K562 (cell line): ENCODE measurements around the gene KIF26A.

Experiments
- ATF2 ChIP-seq: sonication (generic); formaldehyde crosslinking; IDR thresholded peaks from 2 replicates; pipeline ENCODE4 v1.8.1; 2022; ENCODE audit warnings: missing genetic modification reagents
- CHD2 ChIP-seq: IDR thresholded peaks from 2 replicates; pipeline ENCODE4 v1.6.1; 2011; ENCODE audit warnings: low read depth, low read length
- CTCF ChIP-seq, 3 experiments: IDR thresholded peaks in 2 of 3; conservative IDR thresholded peaks in 1 of 3; 2 replicates each; pipeline ENCODE4 v1.5.1; 2011 to 2012; ENCODE audit warnings: low read length in 3 of 3, mild to moderate bottlenecking in 3 of 3, control low read depth in 2 of 3, improper control_type of control experiment in 1 of 3, inconsistent platforms in 1 of 3, low read depth in 1 of 3, mixed read lengths in 1 of 3, moderate library complexity in 1 of 3; ENCODE audit not compliant: insufficient read depth in 2 of 3
- DDX20 ChIP-seq: fragments of 450-650 bp; IDR thresholded peaks from 2 replicates; pipeline ENCODE4 v1.6.1; 2016; ENCODE audit warnings: missing genetic modification characterization, low read depth, mild to moderate bottlenecking, missing compliant biosample characterization, moderate library complexity
- EZH2 ChIP-seq: IDR thresholded peaks from 2 replicates; pipeline ENCODE4 v1.6.1; 2012; ENCODE audit warnings: low read depth, mild to moderate bottlenecking, inconsistent platforms, low read length, borderline replicate concordance
- FOXA3 ChIP-seq, 2 experiments: fragments of 450-650 bp in 1 of 2; sonication (generic) in 1 of 2; formaldehyde crosslinking; IDR thresholded peaks in 1 of 2; conservative IDR thresholded peaks in 1 of 2; 2 replicates each; pipeline versions ENCODE4 v1.4.0 to v1.8.0; 2020 to 2022; ENCODE audit warnings: mild to moderate bottlenecking in 2 of 2, missing genetic modification reagents in 1 of 2
- MEF2A ChIP-seq: IDR thresholded peaks from 2 replicates; pipeline ENCODE4 v1.6.1; 2011; ENCODE audit warnings: low read depth, mild to moderate bottlenecking, low read length, moderate library complexity; ENCODE audit not compliant: control insufficient read depth
- RFX7 ChIP-seq: fragments of 250-450 bp; sonication (Bioruptor Pico); IDR thresholded peaks from 2 replicates; pipeline ENCODE4 v1.5.1; 2021; ENCODE audit warnings: mild to moderate bottlenecking
- TOE1 ChIP-seq, 2 experiments: fragments of 450-650 bp in 1 of 2; sonication (generic) in 1 of 2; formaldehyde crosslinking in 1 of 2; IDR thresholded peaks; 2 replicates each; pipeline versions ENCODE4 v1.7.1 to v1.8.0; 2016 to 2022; ENCODE audit warnings: borderline replicate concordance in 2 of 2, mild to moderate bottlenecking in 2 of 2, antibody characterized with exemption in 1 of 2, inconsistent platforms in 1 of 2, low read depth in 1 of 2, missing genetic modification reagents in 1 of 2, moderate library complexity in 1 of 2
- ZNF146 ChIP-seq: IDR thresholded peaks from one replicate; pipeline ENCODE4 v1.6.1; 2018; ENCODE audit warnings: missing compliant biosample characterization; ENCODE audit not compliant: unreplicated experiment
- ZNF253 ChIP-seq: fragments of 250-450 bp; sonication (Bioruptor Pico); conservative IDR thresholded peaks from 2 replicates; pipeline ENCODE4 v1.6.1; 2021; ENCODE audit warnings: mild to moderate bottlenecking
- ZZZ3 ChIP-seq: fragments of 450-650 bp; IDR thresholded peaks from 2 replicates; pipeline ENCODE4 v1.6.1; 2016; ENCODE audit warnings: antibody characterized with exemption, mild to moderate bottlenecking, moderate library complexity

GRCh38 chr14:104210817-104211195, 72.4 kb downstream of the KIF26A start:
- TF ChIP-seq ZNF146 (CRISPR knock-in tag) (no peak), FOXA3 (CRISPR knock-in tag; conservative IDR thresholded peaks at IDR 0.05 in 1 of 2, IDR thresholded peaks at IDR 0.05 in 1 of 2) (no peak), RFX7 (no peak), CTCF (IDR thresholded peaks at IDR 0.05 in 2 of 3, conservative IDR thresholded peaks at IDR 0.05 in 1 of 3; ENCODE audit: insufficient read depth in 2 of 3, low read depth in 1 of 3, low read length in 3 of 3) (no peak), DDX20 (tag) (no peak), TOE1 (IDR thresholded peaks at IDR 0.05; ENCODE audit: borderline replicate concordance) (no peak), TOE1 (CRISPR knock-in tag; IDR thresholded peaks at IDR 0.05; ENCODE audit: borderline replicate concordance, low read depth) (no peak), ZZZ3 (no peak), CHD2 (no peak), ATF2 (CRISPR knock-in tag) (no peak), MEF2A (no peak), EZH2 (no peak), ZNF253 (no peak)
